Parathyroid adenoma (tissue), 2 donors: Measurements from ENCODE around the gene RDH12.

ENCODE experiments used
- H2AFZ ChIP-seq: fragments of 300-600 bp; sonication (generic); one replicate; pipeline ENCODE4 v1.7.0; 2017; ENCODE audit warnings: antibody characterized with exemption, mild to moderate bottlenecking
- H3K27ac ChIP-seq: fragments of 300-600 bp; sonication (generic); one replicate; pipeline ENCODE4 v1.7.0; 2017
- H3K27me3 ChIP-seq: fragments of 300-600 bp; sonication (generic); one replicate; pipeline ENCODE4 v1.7.0; 2017; ENCODE audit warnings: low read length; ENCODE audit not compliant: control insufficient read depth, insufficient read depth
- H3K36me3 ChIP-seq: fragments of 300-600 bp; sonication (generic); one replicate; pipeline ENCODE4 v1.7.0; 2017; ENCODE audit warnings: low read length; ENCODE audit not compliant: control insufficient read depth, insufficient read depth
- H3K4me1 ChIP-seq: fragments of 300-600 bp; sonication (generic); one replicate; pipeline ENCODE4 v1.7.0; 2017; ENCODE audit warnings: control low read depth
- H3K4me2 ChIP-seq: fragments of 300-600 bp; sonication (generic); one replicate; pipeline ENCODE4 v1.7.0; 2017; ENCODE audit warnings: low read length
- H3K4me3 ChIP-seq: fragments of 300-600 bp; sonication (generic); one replicate; pipeline ENCODE4 v1.7.0; 2017; ENCODE audit warnings: low read depth, low read length
- H3K79me2 ChIP-seq: fragments of 300-600 bp; sonication (generic); one replicate; pipeline ENCODE4 v1.7.0; 2017; ENCODE audit warnings: control low read depth
- H3K9ac ChIP-seq: fragments of 300-600 bp; sonication (generic); one replicate; pipeline ENCODE4 v1.7.0; 2017; ENCODE audit warnings: mild to moderate bottlenecking
- H3K9me3 ChIP-seq: fragments of 300-600 bp; sonication (generic); one replicate; pipeline ENCODE4 v1.7.0; 2017; ENCODE audit warnings: low read length; ENCODE audit not compliant: control insufficient read depth
- TF ChIP-seq, protein P1 (sequence below): fragments of 300-600 bp; sonication (generic); IDR thresholded peaks from one replicate; pipeline ENCODE4 v1.7.0; 2017; ENCODE audit warnings: antibody characterized with exemption, mild to moderate bottlenecking
- donor health status: primary hyperparathyroidism.

RDH12 gene

DNA sequence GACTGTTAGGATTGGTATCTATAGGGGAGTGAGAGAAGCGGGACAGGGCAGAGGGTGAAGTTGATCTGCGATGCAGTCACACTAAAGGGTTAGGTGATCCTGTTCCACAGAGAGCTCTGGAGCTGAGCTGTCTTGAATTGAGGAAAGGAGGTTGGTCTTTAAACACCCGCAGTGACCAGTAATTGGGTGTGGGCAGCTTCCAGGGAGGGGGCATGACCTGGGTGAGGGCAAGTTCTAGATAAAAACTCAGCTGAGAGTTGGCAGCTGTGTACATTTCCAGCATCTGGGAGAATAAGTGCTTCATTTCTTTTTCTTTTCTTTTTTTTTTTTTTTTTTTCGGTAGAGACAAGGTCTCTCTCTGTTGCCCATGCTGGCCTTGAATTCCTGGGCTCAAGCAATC is 35.1 kb downstream of the RDH12 start:
- TF ChIP-seq, protein P1, sequence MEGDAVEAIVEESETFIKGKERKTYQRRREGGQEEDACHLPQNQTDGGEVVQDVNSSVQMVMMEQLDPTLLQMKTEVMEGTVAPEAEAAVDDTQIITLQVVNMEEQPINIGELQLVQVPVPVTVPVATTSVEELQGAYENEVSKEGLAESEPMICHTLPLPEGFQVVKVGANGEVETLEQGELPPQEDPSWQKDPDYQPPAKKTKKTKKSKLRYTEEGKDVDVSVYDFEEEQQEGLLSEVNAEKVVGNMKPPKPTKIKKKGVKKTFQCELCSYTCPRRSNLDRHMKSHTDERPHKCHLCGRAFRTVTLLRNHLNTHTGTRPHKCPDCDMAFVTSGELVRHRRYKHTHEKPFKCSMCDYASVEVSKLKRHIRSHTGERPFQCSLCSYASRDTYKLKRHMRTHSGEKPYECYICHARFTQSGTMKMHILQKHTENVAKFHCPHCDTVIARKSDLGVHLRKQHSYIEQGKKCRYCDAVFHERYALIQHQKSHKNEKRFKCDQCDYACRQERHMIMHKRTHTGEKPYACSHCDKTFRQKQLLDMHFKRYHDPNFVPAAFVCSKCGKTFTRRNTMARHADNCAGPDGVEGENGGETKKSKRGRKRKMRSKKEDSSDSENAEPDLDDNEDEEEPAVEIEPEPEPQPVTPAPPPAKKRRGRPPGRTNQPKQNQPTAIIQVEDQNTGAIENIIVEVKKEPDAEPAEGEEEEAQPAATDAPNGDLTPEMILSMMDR: no peak

DNA sequence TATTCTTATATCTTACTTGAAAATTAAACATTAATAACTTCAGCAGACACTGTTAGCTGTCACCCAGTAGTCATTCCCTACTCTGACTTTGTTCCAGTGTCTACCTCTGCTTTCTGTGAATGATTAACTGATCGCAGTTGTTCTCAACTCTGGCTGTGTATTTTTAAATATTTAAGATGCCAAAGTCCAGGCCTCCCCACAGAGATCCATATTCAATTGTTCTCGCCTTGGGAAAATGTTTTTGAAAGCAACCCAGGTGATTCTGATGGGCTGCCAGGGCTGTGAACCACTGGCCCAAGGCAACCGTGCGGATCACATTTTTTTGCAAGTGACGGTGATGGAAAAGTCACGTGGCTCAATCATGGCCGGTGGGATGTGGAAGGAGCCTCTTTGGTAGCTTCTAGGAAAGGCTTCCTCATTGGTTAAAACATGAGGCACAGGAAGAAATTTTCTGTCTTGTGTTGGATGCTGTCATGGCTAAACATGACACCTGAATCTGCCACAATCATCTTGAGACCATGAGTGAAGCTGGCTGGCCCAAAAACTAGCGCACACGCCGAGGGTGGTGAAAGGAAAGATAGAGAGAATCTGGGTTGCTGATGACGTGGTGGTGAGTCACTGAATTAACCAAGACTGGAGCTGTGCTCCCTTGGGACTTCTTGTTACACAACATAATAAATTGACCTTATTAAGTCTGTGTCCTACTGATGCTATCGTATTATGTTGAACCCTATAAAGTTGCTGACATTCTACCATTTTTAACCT is 37.2 kb downstream of the RDH12 start:
- Histone ChIP-seq H3K27me3 (no peaks in the 10 kb centered on the region), H2AFZ (no peak overlapping the region), H3K36me3 (no peaks in the 10 kb centered on the region), H3K4me2 (no peak overlapping the region), H3K4me1 (no peaks in the 10 kb centered on the region), H3K79me2 (no peaks in the 10 kb centered on the region), H3K4me3 (no peak overlapping the region), H3K9me3 (no peaks in the 10 kb centered on the region), H3K9ac (no peak overlapping the region), H3K27ac (no peak overlapping the region)
- TF ChIP-seq, protein P1: no peak

More for the DNA sequence above, 35.1 kb downstream of the RDH12 start:
- Histone ChIP-seq H3K9ac (no peak overlapping the region), H3K4me3 (no peak overlapping the region), H3K9me3 (no peaks in the 10 kb centered on the region), H3K27me3 (no peaks in the 10 kb centered on the region), H3K4me1 (no peaks in the 10 kb centered on the region), H3K27ac (no peak overlapping the region), H3K79me2 (no peaks in the 10 kb centered on the region), H2AFZ (no peak overlapping the region), H3K36me3 (no peaks in the 10 kb centered on the region), H3K4me2 (no peak overlapping the region)

DNA sequence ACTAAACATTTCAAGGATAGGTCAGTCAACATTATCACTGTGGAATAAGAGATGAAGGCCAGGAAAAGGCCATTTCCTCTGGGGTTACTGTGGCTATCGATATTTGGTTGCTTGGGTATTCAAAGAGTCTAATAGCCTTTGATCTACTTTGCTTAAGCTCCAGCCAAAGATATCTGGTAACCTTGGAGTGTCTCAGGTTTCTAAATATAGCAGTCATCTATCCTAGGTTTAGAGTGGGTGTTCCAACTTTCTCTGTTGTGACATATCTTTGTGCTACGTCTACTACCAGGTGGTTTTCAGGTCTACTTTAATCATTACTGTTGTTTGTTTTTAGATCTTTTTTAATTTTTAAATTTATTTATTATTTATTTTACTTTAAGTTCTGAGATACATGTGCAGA is 42.4 kb downstream of the RDH12 start:
- Histone ChIP-seq H3K27ac (no peak overlapping the region), H2AFZ (no peak overlapping the region), H3K79me2 (no peaks in the 10 kb centered on the region), H3K9ac (no peak overlapping the region), H3K9me3 (no peaks in the 10 kb centered on the region), H3K4me1 (no peaks in the 10 kb centered on the region), H3K4me2 (no peak overlapping the region), H3K27me3 (no peaks in the 10 kb centered on the region), H3K4me3 (no peak overlapping the region), H3K36me3 (no peaks in the 10 kb centered on the region)
- TF ChIP-seq, protein P1: no peak

DNA sequence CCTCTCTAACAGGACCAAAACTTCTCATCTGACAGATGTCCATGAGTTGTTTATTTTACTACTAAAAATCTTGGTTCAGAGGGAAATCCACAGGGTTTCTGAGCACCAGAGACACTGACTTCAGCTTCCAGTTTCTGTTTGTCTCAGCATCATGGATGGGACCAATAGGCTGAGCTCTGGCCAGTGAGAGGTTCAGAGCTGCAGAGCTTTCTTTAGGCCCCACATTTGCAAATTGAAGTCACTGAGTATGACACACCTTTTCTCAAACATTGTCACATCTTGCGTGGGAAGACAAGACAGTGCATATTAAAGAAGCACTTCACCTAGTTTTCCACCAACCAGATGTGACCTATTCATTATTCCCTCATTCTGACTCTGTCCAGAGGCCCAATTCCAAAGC is 45.2 kb downstream of the RDH12 start:
- Histone ChIP-seq H3K4me3 (no peak overlapping the region), H3K36me3 (no peaks in the 10 kb centered on the region), H3K27ac (no peak overlapping the region), H3K79me2 (no peaks in the 10 kb centered on the region), H3K9ac (no peak overlapping the region), H3K4me2 (no peak overlapping the region), H3K27me3 (no peaks in the 10 kb centered on the region), H3K4me1 (no peaks in the 10 kb centered on the region), H3K9me3 (no peaks in the 10 kb centered on the region), H2AFZ (no peak overlapping the region)
- TF ChIP-seq, protein P1: no peak

DNA sequence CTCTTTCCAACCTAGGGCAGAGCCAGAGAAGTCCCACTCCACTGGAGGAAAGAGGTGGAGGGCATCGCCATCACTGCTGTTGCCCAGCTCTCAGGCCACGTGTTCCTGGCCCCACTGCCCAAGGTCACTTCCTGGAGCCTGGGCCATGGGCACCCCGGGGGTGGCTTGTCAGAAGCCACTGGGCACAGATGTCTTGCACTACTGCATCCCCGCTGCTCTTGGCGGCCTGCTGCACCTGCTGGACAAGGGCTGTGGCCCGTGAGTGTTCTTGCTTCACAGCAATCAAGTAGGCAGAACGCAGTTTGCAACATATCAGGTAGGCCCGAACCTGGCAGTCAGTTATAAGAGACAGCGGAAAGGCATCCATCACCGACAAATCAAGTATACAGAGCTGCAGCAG is 46.6 kb downstream of the RDH12 start:
- H3K4me1 ChIP-seq: no peaks in the 10 kb centered on the region
- H3K36me3 ChIP-seq: no peaks in the 10 kb centered on the region

More for the DNA sequence above, 46.6 kb downstream of the RDH12 start:
- no peak overlapping the region for H3K4me2 ChIP-seq
- no peak overlapping the region for H3K4me3 ChIP-seq
- H2AFZ ChIP-seq: no peak overlapping the region
- no peak overlapping the region for H3K9ac ChIP-seq
- H3K9me3 ChIP-seq: no peaks in the 10 kb centered on the region
- H3K27me3 ChIP-seq: no peaks in the 10 kb centered on the region
- H3K27ac ChIP-seq: no peak overlapping the region
- TF ChIP-seq, protein P1: no peak
- no peaks in the 10 kb centered on the region for H3K79me2 ChIP-seq
